ENCODE data around the gene NHSL2. TPM values are rescaled to one million over a fixed set of nuclear protein-coding genes. Genes with fewer than 3 reads are reported as not detected.
"Not testable (repeated sequence)": the region's sequence is repeated elsewhere in the genome, so short reads cannot be mapped to it uniquely, and the experiment has no call there.

NHSL2 gene
- total RNA-seq, 1 donor from 2014 or later: 3.8 TPM

- intact Hi-C loops (cut with micrococcal nuclease): no loop called here
- Histone ChIP-seq H3K36me3 (no peaks in the 10 kb centered on the region), H3K9me3 (replicated peaks) (no peaks in the 10 kb centered on the region), H3K27ac (replicated peaks) (no peak overlapping the region), H3K4me1 (no peaks in the 10 kb centered on the region), H3K4me3 (no peak overlapping the region), H3K27me3 (ENCODE audit: low read depth) (no peaks in the 10 kb centered on the region)
- no peak for TF ChIP-seq CTCF (IDR thresholded peaks at IDR 0.05; ENCODE audit: borderline replicate concordance)
- no peak for DNase-seq
These were observed 248.1 kb downstream of the NHSL2 start for GRCh38 chrX:72158773-72159172.

- Histone ChIP-seq H3K27ac (replicated peaks) (no peak overlapping the region), H3K9me3 (replicated peaks) (no peaks in the 10 kb centered on the region), H3K4me3 (no peak overlapping the region), H3K27me3 (ENCODE audit: low read depth) (no peaks in the 10 kb centered on the region), H3K4me1 (no peaks in the 10 kb centered on the region), H3K36me3 (no peaks in the 10 kb centered on the region)
- intact Hi-C loops (cut with micrococcal nuclease): no loop called here
- no peak for TF ChIP-seq CTCF (IDR thresholded peaks at IDR 0.05; ENCODE audit: borderline replicate concordance)
- no peak for DNase-seq
These were observed 249.1 kb downstream of the NHSL2 start for GRCh38 chrX:72159769-72160168.

- Histone ChIP-seq H3K36me3 (no peaks in the 10 kb centered on the region), H3K4me1 (no peaks in the 10 kb centered on the region), H3K9me3 (replicated peaks) (no peaks in the 10 kb centered on the region), H3K27ac (replicated peaks) (no peak overlapping the region), H3K4me3 (no peak overlapping the region), H3K27me3 (ENCODE audit: low read depth) (no peaks in the 10 kb centered on the region)
- TF ChIP-seq CTCF (IDR thresholded peaks at IDR 0.05; ENCODE audit: borderline replicate concordance): no peak
- intact Hi-C loops (cut with micrococcal nuclease): no loop called here
- no peak for DNase-seq
These were observed 254.9 kb downstream of the NHSL2 start for GRCh38 chrX:72165551-72165950.

GRCh38 chrX:72169008-72169728 is 258.5 kb downstream of the NHSL2 start:
- peak overlapping the region; percentile 23 for H3K4me3 ChIP-seq
- no peaks in the 10 kb centered on the region for H3K27me3 ChIP-seq (ENCODE audit: low read depth)

GRCh38 chrX:72176289-72176688 is 265.6 kb downstream of the NHSL2 start:
- H3K27me3 ChIP-seq (ENCODE audit: low read depth); intact Hi-C loops (cut with micrococcal nuclease); H3K36me3 ChIP-seq; DNase-seq; H3K4me3 ChIP-seq; H3K4me1 ChIP-seq; H3K9me3 ChIP-seq (replicated peaks); H3K27ac ChIP-seq (replicated peaks): not testable (repeated sequence)

More at GRCh38 chrX:72169008-72169728, 258.5 kb downstream of the NHSL2 start:
- no peak for TF ChIP-seq CTCF (IDR thresholded peaks at IDR 0.05; ENCODE audit: borderline replicate concordance)
- intact Hi-C loops (cut with micrococcal nuclease): no loop called here
- DNase-seq: no peak
- no peaks in the 10 kb centered on the region for H3K4me1 ChIP-seq
- H3K36me3 ChIP-seq: no peaks in the 10 kb centered on the region
- H3K9me3 ChIP-seq (replicated peaks): no peaks in the 10 kb centered on the region
- H3K27ac ChIP-seq (replicated peaks): no peak overlapping the region

GRCh38 chrX:72176981-72177380 is 266.3 kb downstream of the NHSL2 start:
- TF ChIP-seq CTCF (IDR thresholded peaks at IDR 0.05; ENCODE audit: borderline replicate concordance): no peak
- no peaks in the 10 kb centered on the region for H3K9me3 ChIP-seq (replicated peaks)
- H3K27me3 ChIP-seq (ENCODE audit: low read depth): no peaks in the 10 kb centered on the region
- DNase-seq: no peak
- H3K27ac ChIP-seq (replicated peaks): no peak overlapping the region
- peaks cover 6% of the 10 kb centered on the region for H3K4me1 ChIP-seq
- intact Hi-C loops (cut with micrococcal nuclease): no loop called here
- no peaks in the 10 kb centered on the region for H3K36me3 ChIP-seq
- H3K4me3 ChIP-seq: no peak overlapping the region

Measured in left ventricle myocardium inferior (tissue), 1 donor.